NCI-H1417 treated with DMSO at 0.1 percent for 48 hours (cell line): ENCODE data around the gene SLC33A1.

Experiments used
- DNase-seq: peaks from one replicate; lab custom pipeline; 2025; lab: John Stamatoyannopoulos, UW

Gene SLC33A1

DNA sequence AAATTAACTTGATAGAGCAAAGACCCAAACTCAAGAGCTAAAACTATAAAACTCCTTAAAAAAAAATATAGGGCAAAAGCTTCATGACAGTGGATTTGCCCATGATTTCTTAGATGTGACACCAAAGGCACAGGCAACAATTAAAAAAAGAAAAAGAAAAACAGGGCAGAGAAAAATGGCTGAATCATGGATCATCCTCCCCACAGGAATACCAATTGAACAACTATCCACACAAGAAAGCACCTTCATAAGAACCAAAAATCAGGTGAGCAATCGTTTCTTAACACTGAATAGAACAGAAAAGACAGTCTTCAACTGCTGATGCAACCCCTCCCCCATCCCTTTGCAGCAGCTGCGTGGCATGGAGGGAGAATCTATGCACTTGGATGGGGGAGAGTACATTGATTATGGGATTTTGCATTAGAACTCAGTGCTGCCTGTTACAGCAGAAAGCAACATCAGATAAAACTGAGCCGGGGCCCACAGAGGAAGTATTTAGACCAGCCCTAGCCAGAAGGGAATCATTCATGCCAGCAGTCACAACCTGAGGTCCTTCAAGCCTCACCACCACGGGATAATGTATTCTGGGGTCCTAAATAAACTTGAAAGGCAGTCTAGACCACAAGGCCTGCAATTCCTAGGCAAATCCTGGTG, 63.8 kb downstream of the SLC33A1 start:
- no peak for DNase-seq

DNA sequence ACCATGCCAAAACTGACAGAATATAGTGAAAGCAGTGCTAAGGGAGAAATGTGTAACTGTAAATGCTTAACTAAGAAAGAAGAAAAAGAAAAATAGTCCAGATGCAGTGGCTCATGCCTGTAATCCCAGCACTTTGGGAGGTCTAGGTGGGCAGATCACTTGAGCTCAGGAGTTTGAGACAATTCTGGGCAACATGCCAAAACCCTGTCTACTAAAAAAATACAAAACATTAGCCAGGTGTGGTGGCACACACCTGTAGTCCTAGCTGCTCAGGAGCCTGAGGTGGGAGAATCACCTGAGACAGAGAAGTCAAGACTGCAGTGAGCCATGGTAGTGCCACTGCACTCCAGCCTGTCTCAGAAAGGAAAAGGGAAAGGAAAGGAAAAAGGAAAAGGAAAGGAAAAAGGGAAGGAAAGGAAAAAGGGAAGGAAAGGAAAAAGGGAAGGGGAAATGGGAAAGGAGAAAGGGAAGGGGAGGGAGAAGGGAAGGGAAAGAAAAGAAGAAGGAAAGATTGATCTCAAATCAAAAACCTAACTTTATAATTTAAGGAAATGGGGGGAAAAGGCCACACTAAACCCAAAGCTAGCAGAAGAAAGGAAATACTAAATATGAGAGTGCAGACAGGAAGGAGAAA, 68.4 kb downstream of the SLC33A1 start:
- DNase-seq = no peak

DNA sequence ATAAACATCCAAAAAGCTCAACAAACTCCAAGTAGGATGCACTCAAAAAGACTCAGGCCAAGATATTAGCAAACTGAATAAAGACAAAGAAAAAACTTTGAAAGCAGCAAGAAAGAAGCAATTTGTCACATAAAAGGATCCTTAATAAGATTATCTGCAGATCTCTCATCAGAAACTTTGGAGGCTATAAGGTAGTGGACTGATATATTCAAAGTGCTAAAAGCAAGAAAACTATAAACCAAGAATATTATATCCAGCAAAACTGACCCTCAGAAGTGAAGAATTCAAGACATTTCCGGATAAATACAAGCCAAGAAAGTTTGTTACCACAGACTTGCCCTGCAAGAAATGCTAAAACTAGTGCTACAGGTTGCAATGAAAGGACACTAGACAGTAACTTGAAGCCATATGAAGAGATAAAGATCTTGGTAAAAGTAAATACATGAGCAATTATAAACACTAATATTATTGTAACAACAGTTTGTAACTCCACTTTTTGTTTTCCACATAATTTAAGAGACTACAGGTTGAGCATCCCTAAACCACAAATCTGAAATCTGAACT, 71.8 kb downstream of the SLC33A1 start:
- DNase-seq = no peak

DNA sequence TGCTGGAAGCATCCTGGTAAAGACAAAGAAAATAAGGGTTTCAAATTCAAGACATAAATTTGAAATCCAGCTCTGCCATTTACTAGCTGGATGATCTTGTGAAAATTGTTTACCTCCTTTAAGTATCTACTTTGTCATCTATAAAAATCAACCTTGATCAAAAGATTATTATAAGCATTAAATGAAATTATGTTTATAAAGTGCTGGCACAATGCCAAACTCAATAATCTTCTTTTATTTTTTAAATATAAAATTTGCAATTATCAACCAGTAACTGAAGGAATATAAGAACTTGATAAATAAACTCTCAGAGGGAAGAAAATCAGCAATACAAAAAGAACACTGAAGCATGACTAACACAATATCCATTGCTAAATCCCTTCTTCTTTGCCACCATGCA, 73.9 kb downstream of the SLC33A1 start:
- no peak for DNase-seq

DNA sequence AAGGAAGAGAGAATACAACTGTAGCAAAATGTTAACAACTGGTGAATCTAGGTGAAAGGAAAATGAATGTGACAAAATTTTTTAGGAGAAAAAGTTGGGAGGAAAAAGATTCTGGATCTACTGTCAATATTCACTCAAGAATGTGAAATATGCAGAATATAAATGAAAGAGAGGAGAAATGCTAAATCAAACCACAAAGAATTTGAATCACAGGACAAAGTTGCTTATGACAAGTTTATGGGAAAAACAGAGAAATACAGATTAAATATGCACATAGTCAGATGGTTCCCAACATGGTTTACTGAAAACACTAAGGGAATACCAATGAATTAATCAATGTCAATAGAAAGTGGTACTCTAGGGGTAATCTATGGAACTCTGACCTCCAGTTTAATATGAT, 75.8 kb downstream of the SLC33A1 start:
- DNase-seq = no peak

DNA sequence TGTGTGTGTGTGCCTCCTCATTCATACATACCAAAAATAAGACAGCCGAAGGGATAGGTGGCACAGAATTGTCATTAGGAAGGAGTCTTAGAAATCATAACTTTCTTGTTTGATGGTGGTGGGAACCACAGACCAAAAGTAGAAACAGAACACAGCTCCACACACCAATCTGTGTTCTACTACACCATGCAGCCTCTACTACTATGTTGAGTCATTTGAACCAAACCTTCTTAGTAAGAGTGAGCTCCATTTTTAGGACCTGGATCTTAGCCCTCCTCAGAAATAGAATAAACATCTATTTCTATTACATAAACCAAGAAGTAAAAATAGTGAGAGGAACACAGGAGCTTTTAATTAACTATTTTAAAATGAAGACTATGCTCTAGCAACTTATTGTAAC, 81.4 kb downstream of the SLC33A1 start:
- DNase-seq = no peak

DNA sequence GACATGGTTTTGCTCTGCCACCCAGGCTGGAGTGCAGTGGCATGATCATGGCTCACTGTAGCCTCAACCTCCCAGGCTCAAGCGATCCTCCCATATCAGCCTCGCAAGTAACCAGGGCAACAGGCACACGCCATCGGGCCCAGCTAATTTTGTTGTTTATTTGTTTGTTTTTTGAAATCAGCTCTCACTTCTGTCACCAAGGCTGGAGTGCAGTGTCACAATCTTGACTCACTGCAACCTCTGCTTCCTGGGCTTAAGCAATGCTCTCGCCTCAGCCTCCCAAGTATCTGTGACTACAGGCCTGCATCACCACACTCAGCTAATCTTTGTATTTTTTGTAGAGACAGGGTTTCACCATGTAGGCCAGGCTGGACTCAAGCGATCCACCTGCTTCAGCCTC, 83.1 kb downstream of the SLC33A1 start:
- DNase-seq = no peak
